RWPE1 (cell line): Measurements from ENCODE around the gene C1orf185.

ENCODE experiments used
- CTCF ChIA-PET: fragments of 350-600 bp; sonication (Branson Sonifier 250); formaldehyde crosslinking; extraction: SDS; loops from one replicate; lab custom pipeline; 2021; lab: Yijun Ruan, JAX
- POLR2A ChIA-PET: fragments of 400-600 bp; formaldehyde crosslinking; extraction: SDS; loops from one replicate; lab custom pipeline; 2020; ENCODE audit warnings: antibody characterized with exemption; ENCODE audit not compliant: low non-redundant PET; lab: Yijun Ruan, JAX
- DNase-seq: peaks from one replicate; pipeline ENCODE4 v3.0.0; 2012; ENCODE audit warnings: low spot score
- H3K27ac ChIP-seq: fragments of 450-650 bp; 2 replicates; pipeline ENCODE4 v1.5.1; 2017
- TF ChIP-seq, protein P1 (sequence below): fragments of 450-650 bp; conservative IDR thresholded peaks from 2 replicates; pipeline ENCODE4 v1.5.1; 2017; ENCODE audit warnings: low read depth, mild to moderate bottlenecking

The C1orf185 gene

DNA sequence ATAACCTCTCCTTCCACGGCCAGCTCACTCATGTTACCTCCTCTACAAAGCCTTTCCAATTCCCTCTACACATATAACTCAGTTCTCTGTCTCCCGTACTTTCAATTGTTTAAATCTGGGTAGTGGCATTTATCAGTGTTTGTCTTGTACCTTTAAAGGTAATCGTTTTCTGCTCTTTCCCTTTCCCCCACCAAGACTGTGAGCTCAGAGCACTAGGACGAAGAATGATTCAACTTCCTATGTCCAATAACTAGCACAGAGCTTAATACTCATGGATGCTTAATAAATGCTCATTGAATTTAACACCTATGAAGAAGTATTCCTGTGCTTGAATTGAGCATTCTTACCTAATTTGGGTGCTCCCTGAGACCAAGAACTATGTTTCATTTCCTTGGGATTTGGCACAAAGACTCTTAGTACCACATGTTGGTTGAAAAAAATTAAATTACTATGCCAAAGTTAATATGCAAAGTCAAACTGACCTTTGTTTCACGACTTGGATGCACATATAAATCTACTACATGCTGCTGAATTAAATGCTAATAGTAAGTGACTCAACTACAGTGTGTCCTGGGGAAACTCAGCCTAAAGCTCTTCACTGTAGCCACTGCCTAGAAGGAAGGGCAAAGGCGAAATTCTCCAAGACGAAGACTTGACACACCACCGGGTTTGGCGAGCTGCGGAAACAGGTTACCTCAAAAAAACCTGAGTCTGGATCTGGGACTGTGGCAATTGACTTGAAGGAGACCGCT lies 30.6 kb upstream of the C1orf185 start:
- POLR2A ChIA-PET, result no interaction called here
- CTCF ChIA-PET, result interaction anchor here (0.5 to 0.7 kb wide), 2 partner anchors 108 to 298 kb away, joined by 3 read pairs; no protein-coding TSS in a partner anchor

DNA sequence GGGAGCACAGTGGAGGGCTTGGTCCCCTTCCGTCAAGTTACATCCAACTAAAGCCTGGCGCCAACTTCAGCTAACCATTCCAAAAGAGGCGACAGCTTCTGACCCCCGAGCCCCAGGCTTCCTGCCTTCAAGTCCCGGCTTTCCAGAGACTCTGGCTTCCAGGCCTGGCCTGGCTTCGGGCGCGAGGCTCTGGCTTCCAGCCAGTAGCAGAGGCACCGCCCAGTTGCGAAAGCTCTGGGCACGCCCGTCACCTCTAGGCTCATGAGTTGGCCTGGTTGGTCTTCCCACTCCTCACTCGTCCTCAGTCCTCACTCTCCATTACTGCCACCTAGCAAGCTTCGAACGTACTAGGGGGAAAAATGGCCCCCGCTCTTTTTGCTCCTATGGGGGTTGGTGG lies 30.0 kb upstream of the C1orf185 start:
- CTCF ChIA-PET, result interaction anchor here (0.6 to 0.7 kb wide), 2 partner anchors 33 to 298 kb away, joined by 3 read pairs; no protein-coding TSS in a partner anchor
- POLR2A ChIA-PET, result no interaction called here
- TF ChIP-seq, protein P1, sequence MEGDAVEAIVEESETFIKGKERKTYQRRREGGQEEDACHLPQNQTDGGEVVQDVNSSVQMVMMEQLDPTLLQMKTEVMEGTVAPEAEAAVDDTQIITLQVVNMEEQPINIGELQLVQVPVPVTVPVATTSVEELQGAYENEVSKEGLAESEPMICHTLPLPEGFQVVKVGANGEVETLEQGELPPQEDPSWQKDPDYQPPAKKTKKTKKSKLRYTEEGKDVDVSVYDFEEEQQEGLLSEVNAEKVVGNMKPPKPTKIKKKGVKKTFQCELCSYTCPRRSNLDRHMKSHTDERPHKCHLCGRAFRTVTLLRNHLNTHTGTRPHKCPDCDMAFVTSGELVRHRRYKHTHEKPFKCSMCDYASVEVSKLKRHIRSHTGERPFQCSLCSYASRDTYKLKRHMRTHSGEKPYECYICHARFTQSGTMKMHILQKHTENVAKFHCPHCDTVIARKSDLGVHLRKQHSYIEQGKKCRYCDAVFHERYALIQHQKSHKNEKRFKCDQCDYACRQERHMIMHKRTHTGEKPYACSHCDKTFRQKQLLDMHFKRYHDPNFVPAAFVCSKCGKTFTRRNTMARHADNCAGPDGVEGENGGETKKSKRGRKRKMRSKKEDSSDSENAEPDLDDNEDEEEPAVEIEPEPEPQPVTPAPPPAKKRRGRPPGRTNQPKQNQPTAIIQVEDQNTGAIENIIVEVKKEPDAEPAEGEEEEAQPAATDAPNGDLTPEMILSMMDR, result no peak
- no peak overlapping the region for H3K27ac ChIP-seq
- DNase-seq, result peak; percentile 48

More for the DNA sequence above, 30.6 kb upstream of the C1orf185 start:
- TF ChIP-seq, protein P1, result no peak
- no peak overlapping the region for H3K27ac ChIP-seq
- no peak for DNase-seq

DNA sequence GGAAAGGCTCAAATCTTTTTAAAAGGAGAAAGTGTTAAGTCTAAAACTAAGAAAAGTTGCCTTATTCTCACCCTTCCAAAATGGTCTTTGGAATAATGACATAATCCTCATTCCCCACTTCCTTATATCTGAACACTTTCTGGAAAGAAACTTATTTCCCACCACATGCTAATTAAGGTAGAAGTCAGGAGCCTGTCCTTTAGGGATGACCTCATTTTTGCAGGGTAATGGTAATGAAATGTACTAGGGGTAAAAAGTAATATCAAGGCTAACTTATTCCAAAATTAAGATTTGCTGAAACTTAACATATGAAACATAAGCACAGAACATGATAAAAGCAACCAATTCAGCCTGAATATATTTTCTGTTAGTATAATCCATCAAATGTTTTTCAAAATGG lies 29.4 kb upstream of the C1orf185 start:
- ChIA-PET CTCF (interaction anchor here (0.6 kb wide), 1 partner anchor 33 kb away, joined by 3 read pairs; no protein-coding TSS in a partner anchor), POLR2A (no interaction called here)
- TF ChIP-seq, protein P1, result no peak
- H3K27ac ChIP-seq, result no peak overlapping the region
- no peak for DNase-seq

DNA sequence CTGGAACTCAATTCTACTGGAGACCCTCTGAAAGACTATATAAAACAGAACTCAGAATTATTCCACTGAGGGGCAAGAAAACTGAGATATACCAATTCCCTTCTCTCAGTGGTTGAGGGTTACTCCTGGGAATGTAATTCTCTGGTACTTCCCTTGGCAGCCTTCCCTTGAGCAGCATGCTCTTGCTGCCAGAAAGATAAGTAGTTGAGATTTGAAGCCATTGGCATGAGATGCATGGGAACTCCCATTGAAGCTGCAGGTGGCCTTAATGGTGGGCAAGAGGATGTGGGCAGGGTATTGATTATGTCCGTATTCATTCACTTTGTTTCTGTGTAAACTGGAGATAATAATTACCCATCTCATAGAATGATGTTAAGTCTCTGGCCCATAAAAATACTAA lies 28.6 kb upstream of the C1orf185 start:
- POLR2A ChIA-PET, result no interaction called here
- TF ChIP-seq, protein P1, result no peak
- CTCF ChIA-PET, result no interaction called here
- no peak for DNase-seq
- no peak overlapping the region for H3K27ac ChIP-seq

DNA sequence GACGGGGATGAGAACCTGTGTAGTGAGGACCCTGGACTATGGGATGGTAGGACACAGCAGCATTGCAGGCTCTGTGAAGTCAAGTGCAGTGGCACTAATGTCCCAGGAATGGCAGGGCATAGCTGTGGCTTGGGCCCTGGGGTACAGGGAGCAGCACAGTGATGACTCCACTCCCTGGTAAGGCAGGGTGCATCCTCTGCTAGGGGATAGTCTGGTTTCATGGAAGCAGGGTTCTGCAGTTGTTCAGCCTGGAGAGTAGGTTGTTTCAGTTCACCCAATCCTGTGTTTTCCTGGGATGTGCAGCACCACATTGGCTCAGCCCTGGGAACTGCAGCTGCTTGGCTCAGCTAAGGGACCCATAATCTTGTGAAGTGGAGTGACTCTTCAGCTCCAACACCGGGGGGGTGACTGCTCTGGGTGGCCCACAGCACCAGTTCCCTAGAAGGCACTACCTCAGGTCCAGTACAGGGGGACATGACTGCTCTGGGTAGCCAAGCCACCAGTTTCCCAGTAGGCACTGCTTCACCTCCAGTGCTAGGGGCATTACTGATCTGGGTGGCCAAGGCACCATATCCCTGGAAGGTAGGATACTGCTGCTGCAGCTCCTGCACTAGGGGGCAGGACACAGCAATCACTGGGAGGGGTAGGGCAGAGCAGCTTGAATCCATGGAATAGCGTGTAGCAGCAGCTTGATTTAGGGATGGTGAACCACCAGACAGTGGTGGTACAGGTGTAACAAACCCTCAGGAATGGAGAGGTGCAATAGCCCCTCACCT lies 15.3 kb upstream of the C1orf185 start:
- CTCF ChIA-PET, result interaction anchor here (0.6 kb wide), 2 partner anchors 109 to 726 kb away, joined by 3 read pairs; no protein-coding TSS in a partner anchor
- TF ChIP-seq, protein P1, result no peak
- DNase-seq, result no peak
- POLR2A ChIA-PET, result no interaction called here
- H3K27ac ChIP-seq, result no peak overlapping the region

DNA sequence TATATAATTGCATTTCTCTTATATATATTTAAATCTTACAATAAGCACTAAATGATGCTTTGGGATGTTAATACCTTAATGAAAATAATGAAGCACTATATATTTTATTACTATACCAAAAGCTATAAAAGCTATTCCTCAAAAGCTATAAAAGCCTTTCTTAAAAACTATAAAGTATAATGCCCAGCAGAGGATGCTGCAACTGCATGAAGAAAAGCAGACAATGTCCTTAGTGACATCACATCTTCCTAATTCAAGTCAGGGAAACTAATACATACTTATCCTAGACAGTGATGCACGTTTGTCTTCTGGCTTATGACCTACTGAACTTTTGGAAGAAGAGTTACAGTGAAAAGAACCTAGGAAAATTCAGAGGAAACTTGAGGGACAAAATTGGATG lies 13.6 kb upstream of the C1orf185 start:
- H3K27ac ChIP-seq, result no peak overlapping the region
- TF ChIP-seq, protein P1, result peak; percentile 26
- POLR2A ChIA-PET, result no interaction called here
- CTCF ChIA-PET, result interaction anchor here (0.6 to 1.3 kb wide), 5 partner anchors 11 to 233 kb away, joined by 3 to 8 read pairs (median 5); no protein-coding TSS in a partner anchor
- peak; percentile 13 for DNase-seq
